ENCODE results near the gene CLCN1.

CLCN1 gene

DNA sequence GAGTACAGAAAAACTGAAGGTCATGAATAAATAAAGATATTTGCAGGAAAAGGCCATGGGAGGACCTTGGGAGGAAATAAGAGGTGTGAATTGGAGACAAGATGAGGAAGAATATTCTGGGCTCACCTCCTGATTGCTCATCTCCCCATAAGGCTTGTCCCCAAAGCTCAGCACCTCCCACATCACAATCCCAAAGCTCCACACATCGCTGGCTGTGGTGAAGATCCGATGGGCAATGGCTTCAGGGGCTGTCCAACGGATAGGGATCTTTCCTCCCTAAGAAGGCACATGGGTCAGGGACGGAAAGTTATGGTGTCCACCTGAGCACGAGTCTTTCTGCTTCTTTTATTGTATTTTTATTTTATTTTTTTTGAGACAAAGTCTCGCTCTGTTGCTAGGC is 78.2 kb downstream of the CLCN1 start:
- TF ChIP-seq, protein P1, sequence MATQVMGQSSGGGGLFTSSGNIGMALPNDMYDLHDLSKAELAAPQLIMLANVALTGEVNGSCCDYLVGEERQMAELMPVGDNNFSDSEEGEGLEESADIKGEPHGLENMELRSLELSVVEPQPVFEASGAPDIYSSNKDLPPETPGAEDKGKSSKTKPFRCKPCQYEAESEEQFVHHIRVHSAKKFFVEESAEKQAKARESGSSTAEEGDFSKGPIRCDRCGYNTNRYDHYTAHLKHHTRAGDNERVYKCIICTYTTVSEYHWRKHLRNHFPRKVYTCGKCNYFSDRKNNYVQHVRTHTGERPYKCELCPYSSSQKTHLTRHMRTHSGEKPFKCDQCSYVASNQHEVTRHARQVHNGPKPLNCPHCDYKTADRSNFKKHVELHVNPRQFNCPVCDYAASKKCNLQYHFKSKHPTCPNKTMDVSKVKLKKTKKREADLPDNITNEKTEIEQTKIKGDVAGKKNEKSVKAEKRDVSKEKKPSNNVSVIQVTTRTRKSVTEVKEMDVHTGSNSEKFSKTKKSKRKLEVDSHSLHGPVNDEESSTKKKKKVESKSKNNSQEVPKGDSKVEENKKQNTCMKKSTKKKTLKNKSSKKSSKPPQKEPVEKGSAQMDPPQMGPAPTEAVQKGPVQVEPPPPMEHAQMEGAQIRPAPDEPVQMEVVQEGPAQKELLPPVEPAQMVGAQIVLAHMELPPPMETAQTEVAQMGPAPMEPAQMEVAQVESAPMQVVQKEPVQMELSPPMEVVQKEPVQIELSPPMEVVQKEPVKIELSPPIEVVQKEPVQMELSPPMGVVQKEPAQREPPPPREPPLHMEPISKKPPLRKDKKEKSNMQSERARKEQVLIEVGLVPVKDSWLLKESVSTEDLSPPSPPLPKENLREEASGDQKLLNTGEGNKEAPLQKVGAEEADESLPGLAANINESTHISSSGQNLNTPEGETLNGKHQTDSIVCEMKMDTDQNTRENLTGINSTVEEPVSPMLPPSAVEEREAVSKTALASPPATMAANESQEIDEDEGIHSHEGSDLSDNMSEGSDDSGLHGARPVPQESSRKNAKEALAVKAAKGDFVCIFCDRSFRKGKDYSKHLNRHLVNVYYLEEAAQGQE (IDR thresholded peaks at IDR 0.05; ENCODE audit: insufficient replicate concordance, low read depth) = no peak
- TF ChIP-seq, protein P2, sequence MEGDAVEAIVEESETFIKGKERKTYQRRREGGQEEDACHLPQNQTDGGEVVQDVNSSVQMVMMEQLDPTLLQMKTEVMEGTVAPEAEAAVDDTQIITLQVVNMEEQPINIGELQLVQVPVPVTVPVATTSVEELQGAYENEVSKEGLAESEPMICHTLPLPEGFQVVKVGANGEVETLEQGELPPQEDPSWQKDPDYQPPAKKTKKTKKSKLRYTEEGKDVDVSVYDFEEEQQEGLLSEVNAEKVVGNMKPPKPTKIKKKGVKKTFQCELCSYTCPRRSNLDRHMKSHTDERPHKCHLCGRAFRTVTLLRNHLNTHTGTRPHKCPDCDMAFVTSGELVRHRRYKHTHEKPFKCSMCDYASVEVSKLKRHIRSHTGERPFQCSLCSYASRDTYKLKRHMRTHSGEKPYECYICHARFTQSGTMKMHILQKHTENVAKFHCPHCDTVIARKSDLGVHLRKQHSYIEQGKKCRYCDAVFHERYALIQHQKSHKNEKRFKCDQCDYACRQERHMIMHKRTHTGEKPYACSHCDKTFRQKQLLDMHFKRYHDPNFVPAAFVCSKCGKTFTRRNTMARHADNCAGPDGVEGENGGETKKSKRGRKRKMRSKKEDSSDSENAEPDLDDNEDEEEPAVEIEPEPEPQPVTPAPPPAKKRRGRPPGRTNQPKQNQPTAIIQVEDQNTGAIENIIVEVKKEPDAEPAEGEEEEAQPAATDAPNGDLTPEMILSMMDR (IDR thresholded peaks at IDR 0.05; ENCODE audit: insufficient read depth, low read length) = no peak
- no peak for TF ChIP-seq SPI1 (IDR thresholded peaks at IDR 0.05; ENCODE audit: borderline replicate concordance, low read depth)
- no peak for TF ChIP-seq POLR2AphosphoS5 (IDR thresholded peaks at IDR 0.05; ENCODE audit: low read depth)
- TF ChIP-seq GABPA (IDR thresholded peaks at IDR 0.05; ENCODE audit: low read depth) = no peak
- H3K4me3 ChIP-seq (replicated peaks; ENCODE audit: insufficient read depth, low read length) = no peak overlapping the region
- no peaks in the 10 kb centered on the region for H3K27me3 ChIP-seq (ENCODE audit: insufficient read depth, poor library complexity, severe bottlenecking)
- no peak for DNase-seq (ENCODE audit: low read depth in 1 of 2, low spot score in 1 of 2)
- H3K27ac ChIP-seq (replicated peaks) = no peak overlapping the region

DNA sequence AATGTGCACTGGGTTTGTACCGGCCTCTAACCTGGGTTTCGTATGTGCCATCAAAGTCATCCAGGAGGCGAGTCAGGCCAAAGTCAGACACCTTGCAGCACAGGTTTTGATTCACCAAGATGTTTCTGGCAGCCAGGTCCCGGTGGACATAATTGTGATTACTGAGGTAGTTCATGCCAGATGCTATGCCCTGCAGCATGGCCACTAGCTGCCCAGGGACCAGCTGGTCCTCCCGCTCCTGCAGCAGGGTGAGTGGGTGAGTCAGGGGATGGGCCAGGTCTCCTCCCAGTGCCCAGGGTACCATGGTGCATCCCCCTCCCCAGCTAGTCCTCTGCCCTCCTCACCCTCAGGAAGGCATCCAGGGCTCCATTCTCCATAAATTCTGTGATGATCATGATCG is 78.9 kb downstream of the CLCN1 start:
- no peak for DNase-seq (ENCODE audit: low read depth in 1 of 2, low spot score in 1 of 2)
- H3K27ac ChIP-seq (replicated peaks) = no peak overlapping the region
- no peak for TF ChIP-seq POLR2AphosphoS5 (IDR thresholded peaks at IDR 0.05; ENCODE audit: low read depth)
- TF ChIP-seq, protein P2 (IDR thresholded peaks at IDR 0.05; ENCODE audit: insufficient read depth, low read length) = no peak
- TF ChIP-seq GABPA (IDR thresholded peaks at IDR 0.05; ENCODE audit: low read depth) = no peak
- TF ChIP-seq, protein P1 (IDR thresholded peaks at IDR 0.05; ENCODE audit: insufficient replicate concordance, low read depth) = no peak
- no peak for TF ChIP-seq SPI1 (IDR thresholded peaks at IDR 0.05; ENCODE audit: borderline replicate concordance, low read depth)

DNA sequence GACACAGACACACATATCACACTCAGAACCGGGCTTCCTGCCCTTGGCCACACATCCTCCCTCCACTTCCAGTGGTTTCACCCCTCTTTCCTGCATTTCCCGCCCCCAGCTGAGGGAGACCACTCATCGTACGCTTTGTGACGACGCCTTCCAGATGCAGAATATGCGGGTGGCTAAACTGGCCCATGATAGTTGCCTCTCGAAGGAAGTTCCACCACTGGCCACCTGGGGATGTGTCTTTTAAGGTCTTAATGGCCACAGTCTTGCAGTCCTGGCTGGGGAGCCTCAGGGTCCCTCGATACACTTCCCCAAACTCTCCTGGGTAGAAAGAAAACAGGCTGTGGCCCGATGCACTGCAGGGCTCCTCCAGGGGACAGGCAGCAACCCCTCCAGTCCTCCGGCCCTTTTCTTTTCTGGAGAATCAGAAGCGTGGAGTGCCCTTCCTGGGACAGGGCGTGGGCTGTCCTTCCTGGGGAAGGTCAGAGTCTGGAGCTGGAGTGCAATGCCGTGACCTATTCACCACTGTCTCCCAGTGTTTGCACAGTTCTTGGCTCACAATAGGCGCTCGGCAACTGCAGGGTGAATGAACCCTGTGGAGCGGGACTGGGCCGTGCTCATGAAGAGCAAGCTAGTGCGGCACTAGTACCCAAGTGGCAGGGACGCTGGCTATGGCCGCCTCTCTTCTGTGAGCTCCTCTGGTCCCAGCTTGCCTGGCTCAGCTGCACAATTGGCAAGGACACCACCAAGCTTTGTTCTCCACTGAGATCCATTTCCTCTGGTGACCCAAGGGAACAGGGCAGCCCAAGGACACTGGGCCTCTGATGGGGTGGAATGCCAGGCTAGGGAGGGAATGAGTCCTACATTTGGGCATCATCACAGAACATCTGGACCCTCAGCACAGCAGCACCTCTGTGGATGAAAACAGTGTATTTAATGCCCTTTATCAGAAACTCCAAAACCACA is 79.6 kb downstream of the CLCN1 start:
- no peak for DNase-seq (ENCODE audit: low read depth in 1 of 2, low spot score in 1 of 2)
- H3K4me3 ChIP-seq (replicated peaks; ENCODE audit: insufficient read depth, low read length) = no peak overlapping the region

More for the DNA sequence above, 78.9 kb downstream of the CLCN1 start:
- Histone ChIP-seq H3K27me3 (ENCODE audit: insufficient read depth, poor library complexity, severe bottlenecking) (no peaks in the 10 kb centered on the region), H3K4me3 (replicated peaks; ENCODE audit: insufficient read depth, low read length) (no peak overlapping the region)

More for the DNA sequence above, 79.6 kb downstream of the CLCN1 start:
- no peaks in the 10 kb centered on the region for H3K27me3 ChIP-seq (ENCODE audit: insufficient read depth, poor library complexity, severe bottlenecking)
- no peak overlapping the region for H3K27ac ChIP-seq (replicated peaks)
- TF ChIP-seq GABPA (IDR thresholded peaks at IDR 0.05; ENCODE audit: low read depth) (no peak), SPI1 (IDR thresholded peaks at IDR 0.05; ENCODE audit: borderline replicate concordance, low read depth) (peak; percentile 58; the same call in 1 of the 2 replicates), POLR2AphosphoS5 (IDR thresholded peaks at IDR 0.05; ENCODE audit: low read depth) (no peak)
- TF ChIP-seq, protein P1 (IDR thresholded peaks at IDR 0.05; ENCODE audit: insufficient replicate concordance, low read depth) = no peak
- TF ChIP-seq, protein P2 (IDR thresholded peaks at IDR 0.05; ENCODE audit: insufficient read depth, low read length) = peak; percentile 3

Data from HL-60 (cell line).